Measurements from ENCODE around the gene PTGS2. TPM values are rescaled to one million over a fixed set of nuclear protein-coding genes. Genes with fewer than 3 reads are reported as not detected.

The PTGS2 gene
- total RNA-seq, 1 experiment from 2014 or later = 0.37 TPM

DNA sequence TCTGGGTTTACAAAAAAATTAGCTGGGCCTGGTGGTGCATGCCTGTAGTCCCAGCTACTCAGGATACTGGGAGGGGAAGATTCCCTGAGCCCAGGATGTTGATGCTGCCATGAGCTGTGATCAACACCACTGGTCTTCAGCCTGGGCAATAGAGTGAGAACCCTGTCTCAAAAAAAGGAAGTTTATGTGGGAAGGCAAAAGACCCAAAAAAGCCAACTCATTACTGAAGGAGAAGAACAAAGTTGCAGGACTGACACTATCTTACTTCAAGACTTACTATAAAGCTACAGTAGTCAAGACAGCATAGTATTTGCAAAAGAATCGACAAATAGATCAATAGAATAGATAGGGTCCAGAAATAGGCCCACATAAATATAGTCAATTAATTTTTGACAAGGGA is 9.2 kb upstream of the PTGS2 start:
- Histone ChIP-seq H3K9ac (ENCODE audit: extremely low read depth, insufficient read length, low read length) (no peak overlapping the region), H3K4ac (ENCODE audit: low read depth, low read length) (no peak overlapping the region), H2BK15ac (ENCODE audit: low read depth, low read length) (no peak overlapping the region), H3K27ac (ENCODE audit: insufficient read length, low read depth, low read length) (no peak overlapping the region), H2BK120ac (ENCODE audit: low read depth, low read length, poor library complexity, severe bottlenecking) (no peak overlapping the region), H4K5ac (ENCODE audit: insufficient read length, low read depth, low read length) (no peak overlapping the region), H2BK20ac (ENCODE audit: low read depth, low read length, poor library complexity, severe bottlenecking) (no peak overlapping the region), H3K56ac (ENCODE audit: insufficient read length, low read depth, low read length) (no peak overlapping the region), H2AK5ac (ENCODE audit: insufficient read length, low read length) (no peak overlapping the region), H4K8ac (replicated peaks; ENCODE audit: insufficient read length, low read depth, low read length) (no peak overlapping the region), H2BK5ac (ENCODE audit: insufficient read length, low read length) (no peak overlapping the region), H2AFZ (ENCODE audit: low read length) (no peak overlapping the region), H3K79me2 (ENCODE audit: insufficient read depth, low read length) (no peaks in the 10 kb centered on the region), H3K27me3 (ENCODE audit: insufficient read depth, low read length) (no peaks in the 10 kb centered on the region), H2BK12ac (ENCODE audit: insufficient read length, low read depth, low read length) (no peak overlapping the region), H3K79me1 (ENCODE audit: insufficient read depth, low read depth, low read length, poor library complexity, severe bottlenecking) (no peaks in the 10 kb centered on the region), H4K20me1 (ENCODE audit: control insufficient read depth, insufficient read depth, insufficient read length) (no peaks in the 10 kb centered on the region), H4K91ac (ENCODE audit: insufficient read length, low read depth, low read length) (no peak overlapping the region), H3K9me3 (ENCODE audit: control insufficient read depth, low read depth, low read length) (no peaks in the 10 kb centered on the region), H3K18ac (ENCODE audit: insufficient read length, low read depth, low read length) (no peak overlapping the region), H3K23me2 (ENCODE audit: insufficient read length, low read depth, low read length, poor library complexity, severe bottlenecking) (no peaks in the 10 kb centered on the region), H3K4me2 (ENCODE audit: insufficient read depth, insufficient read length, low read length) (no peak overlapping the region), H3K14ac (ENCODE audit: insufficient read depth, low read length) (no peak overlapping the region), H3K23ac (ENCODE audit: insufficient read length, low read depth, low read length) (no peak overlapping the region), H3T11ph (ENCODE audit: low read length) (no peak overlapping the region), H3K4me1 (ENCODE audit: insufficient read depth, low read length) (no peaks in the 10 kb centered on the region)
- H3K4me1 Mint-ChIP-seq = no peaks in the 10 kb centered on the region
- no peaks in the 10 kb centered on the region for H3K36me3 Mint-ChIP-seq (ENCODE audit: insufficient read depth in 1 of 3, low read depth in 3 of 3)
- no peaks in the 10 kb centered on the region for H3K27me3 Mint-ChIP-seq (ENCODE audit: low read depth)
- no peak overlapping the region for H3K4me3 Mint-ChIP-seq
- peaks cover 3% of the 10 kb centered on the region in 2 experiments; a peak in 1 of 5 replicates for H3K9me3 Mint-ChIP-seq
- TF ChIP-seq, protein P1, sequence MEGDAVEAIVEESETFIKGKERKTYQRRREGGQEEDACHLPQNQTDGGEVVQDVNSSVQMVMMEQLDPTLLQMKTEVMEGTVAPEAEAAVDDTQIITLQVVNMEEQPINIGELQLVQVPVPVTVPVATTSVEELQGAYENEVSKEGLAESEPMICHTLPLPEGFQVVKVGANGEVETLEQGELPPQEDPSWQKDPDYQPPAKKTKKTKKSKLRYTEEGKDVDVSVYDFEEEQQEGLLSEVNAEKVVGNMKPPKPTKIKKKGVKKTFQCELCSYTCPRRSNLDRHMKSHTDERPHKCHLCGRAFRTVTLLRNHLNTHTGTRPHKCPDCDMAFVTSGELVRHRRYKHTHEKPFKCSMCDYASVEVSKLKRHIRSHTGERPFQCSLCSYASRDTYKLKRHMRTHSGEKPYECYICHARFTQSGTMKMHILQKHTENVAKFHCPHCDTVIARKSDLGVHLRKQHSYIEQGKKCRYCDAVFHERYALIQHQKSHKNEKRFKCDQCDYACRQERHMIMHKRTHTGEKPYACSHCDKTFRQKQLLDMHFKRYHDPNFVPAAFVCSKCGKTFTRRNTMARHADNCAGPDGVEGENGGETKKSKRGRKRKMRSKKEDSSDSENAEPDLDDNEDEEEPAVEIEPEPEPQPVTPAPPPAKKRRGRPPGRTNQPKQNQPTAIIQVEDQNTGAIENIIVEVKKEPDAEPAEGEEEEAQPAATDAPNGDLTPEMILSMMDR (conservative IDR thresholded peaks at IDR 0.05) = no peak
- no CpG with 5 or more reads among the region's 1 CpG for WGBS (ENCODE audit: extremely low coverage, insufficient read length, low lambda C conversion rate)
- DNase-seq = no peak
- H3K27ac Mint-ChIP-seq = no peak overlapping the region; a peak in 1 of 7 replicates
